ENCODE results near the gene ZMYND15. TPM values are rescaled to one million over a fixed set of nuclear protein-coding genes. Genes with fewer than 3 reads are reported as not detected.
A peak's percentile ranks its signal among the peaks of the same experiment; 100 is the strongest.

Gene ZMYND15
- total and polyA plus RNA-seq, 2 of the 13 experiments (the other 11 are each of a cell fraction or from before 2014, with no cell fraction given) = 0.24 to 2.7 TPM

GRCh38 chr17:4777969-4778760 is 38.5 kb downstream of the ZMYND15 start (continued):
- TF ChIP-seq STAT6 (CRISPR knock-in tag; IDR thresholded peaks at IDR 0.05; ENCODE audit: borderline replicate concordance) = no peak
- TF ChIP-seq FOXP4 (CRISPR knock-in tag; IDR thresholded peaks at IDR 0.05) = peak; percentile 90
- no peak for TF ChIP-seq ZNF20 (CRISPR knock-in tag; IDR thresholded peaks at IDR 0.05)
- TF ChIP-seq THRA (CRISPR knock-in tag; IDR thresholded peaks at IDR 0.05; ENCODE audit: borderline replicate concordance) = 0 out of 2 replicates have a peak, but pooled peaks have one; percentile 62
- TF ChIP-seq ZNF30 (CRISPR knock-in tag; IDR thresholded peaks at IDR 0.05) = no peak
- TF ChIP-seq ARNT (IDR thresholded peaks at IDR 0.05) = no peak
- TF ChIP-seq ZNF713 (CRISPR knock-in tag; IDR thresholded peaks at IDR 0.05) = no peak
- TF ChIP-seq ELF4 (CRISPR knock-in tag; IDR thresholded peaks at IDR 0.05; ENCODE audit: borderline replicate concordance) = no peak
- TF ChIP-seq MEF2D (CRISPR knock-in tag; IDR thresholded peaks at IDR 0.05) = peak; percentile 61; the same call in 1 of the 2 replicates
- TF ChIP-seq POLR2G (IDR thresholded peaks at IDR 0.05; ENCODE audit: low read depth, low read length) = peak; percentile 23; the same call in 1 of the 2 replicates
- TF ChIP-seq HNF1B (CRISPR knock-in tag; IDR thresholded peaks at IDR 0.05) = peak; percentile 79
- TF ChIP-seq ZNF552 (CRISPR knock-in tag; IDR thresholded peaks at IDR 0.05; ENCODE audit: borderline replicate concordance) = no peak
- TF ChIP-seq SNAPC5 (CRISPR knock-in tag; IDR thresholded peaks at IDR 0.05; ENCODE audit: borderline replicate concordance) = no peak
- TF ChIP-seq HNF4G (IDR thresholded peaks at IDR 0.05; ENCODE audit: borderline replicate concordance, low read depth, low read length) = peak; percentile 39; the same call in 1 of the 2 replicates
- no peak for TF ChIP-seq HNF4G (CRISPR knock-in tag; IDR thresholded peaks at IDR 0.05; ENCODE audit: borderline replicate concordance, low read depth)
- TF ChIP-seq EHMT2 (IDR thresholded peaks at IDR 0.05; ENCODE audit: borderline replicate concordance, low read depth, low read length) = no peak
- no peak for TF ChIP-seq SAFB2 (CRISPR knock-in tag; IDR thresholded peaks at IDR 0.05; ENCODE audit: borderline replicate concordance, low read depth)
- TF ChIP-seq ZMYM2 (CRISPR knock-in tag; IDR thresholded peaks at IDR 0.05) = no peak
- no peak; the same call in 1 of the 2 replicates for TF ChIP-seq ZNF362 (CRISPR knock-in tag; IDR thresholded peaks at IDR 0.05; ENCODE audit: borderline replicate concordance)
